Pancreas (tissue), 10 donors: ENCODE measurements around the gene HPSE. TPM values are rescaled to one million over a fixed set of nuclear protein-coding genes. Genes with fewer than 3 reads are reported as not detected.
A peak's percentile ranks its signal among the peaks of the same experiment; 100 is the strongest.

Experiments
- ATAC-seq, 4 donors: fragments of 200-7000 bp; cut with Tn5 transposase; one replicate each; pipeline versions ENCODE4 v1.8.0 to v1.9.1; 2020; ENCODE audit warnings: mild to moderate bottlenecking in 4 of 4, moderate library complexity in 4 of 4
- DNase-seq, 6 donors: peaks; one replicate each; pipeline ENCODE4 v3.0.0-alpha.2; 2020
- FAIRE-seq: peaks from 2 replicates; lab custom pipeline; 2012; peaks lifted over from hg19 to GRCh38; lab: Jason Lieb, UNC
- H3K27ac ChIP-seq, 4 donors: fragments of 200-600 bp; sonication (generic); 1 replicate in 3 of 4; 2 replicates in 1 of 4; pipeline versions ENCODE4 v1.5.0 to v1.8.0; 2020
- H3K27me3 ChIP-seq, 4 donors: fragments of 200-600 bp; one replicate each; pipeline ENCODE4 v1.8.0; 2021
- H3K36me3 ChIP-seq, 3 donors: fragments of 200-600 bp; sonication (generic) in 1 of 3; one replicate each; pipeline versions ENCODE4 v1.5.0 to v1.8.0; 2020 to 2021
- H3K4me1 ChIP-seq, 3 donors: fragments of 200-600 bp; one replicate each; pipeline ENCODE4 v1.8.0; 2021
- H3K4me3 ChIP-seq, 4 donors: fragments of 200-600 bp; sonication (generic) in 2 of 4; one replicate each; pipeline versions ENCODE4 v1.5.0 to v1.8.0; 2020 to 2021
- H3K9me3 ChIP-seq, 4 donors: fragments of 200-600 bp; one replicate each; pipeline ENCODE4 v1.8.0; 2021
- CTCF ChIP-seq, 4 donors: fragments of 200-600 bp; sonication (generic) in 3 of 4; IDR thresholded peaks; one replicate each; pipeline versions ENCODE4 v1.5.0 to v1.8.0; 2021; ENCODE audit warnings: antibody characterized with exemption in 4 of 4
- WGBS, 2 donors: extraction: QIAGEN DNeasy Blood & Tissue Kit; methylation state at CpG; one replicate each; pipeline ENCODE4 v1.1.7; 2013; 5-methylcytosine and 5-hydroxymethylcytosine counted together
- intact Hi-C, 3 donors: fragments of 100-400 bp; cut with DNase I; formaldehyde crosslinking; loops; one replicate each; pipeline versions ENCODE4 v1.11.1 to v1.14.2; 2022
- polyA plus RNA-seq, 2 donors: library from polyadenylated mRNA; stranded (reverse); fragments of 200-250 nt; gene quantifications; one replicate each; pipeline ENCODE4 v1.2.3, GENCODE V29; 2013
- total RNA-seq, 6 donors: library from RNA; stranded (reverse); fragmentation: NEBNext Ultra II Directional in 4 of 6; extraction: Animal tissue kit (Norgen Biotek cat#: 25700) in 4 of 6; gene quantifications; one replicate each; pipeline versions ENCODE4 v1.2.1 to v1.2.4, GENCODE V29; 2021 to 2023
- donor health status: healthy with polysubstance abuse.
- donor health status: DM: no; HTN: no; CAD: no; lungs with moderate emphysema.
- donor health status: DM: no; HTN: no; CAD: no.
- donor health status: control.
- donor health status: control.
- donor health status: Bipolar disorder and iron deficiency.
- donor health status: DM: yes; HTN: yes; CAD: no.
- donor health status: DM: no; HTN: no; CAD: no.
- donor health status: DM: no; HTN: no; CAD: no.
- donor health status: DM: yes; HTN: yes; CAD: no.

Gene HPSE
- 1 to 10 TPM in 2 of 6 donors, under 1 TPM in 4; 0.12 to 2.5 (median 0.70) TPM for total RNA-seq
- polyA plus RNA-seq = 1 to 10 TPM in 1 of 2 donors, under 1 TPM in 1; 0.38 to 1.5 TPM

GRCh38 chr4:83334425-83335241, at the start of gene HPSE:
TSS of gene HPSE (minus strand) at chr4:83334848. CDS start at chr4:83334782, 66 bp downstream.
- ATAC-seq = peak; percentile 78 to 97 (median 94)
- FAIRE-seq = no peak
- H3K27ac ChIP-seq = no peak within 1 kb of the TSS
- 2 to 4% methylated on average over 48 to 63 of the region's 63 CpGs for whole genome bisulfite sequencing, 2 donors
- H3K36me3 ChIP-seq = no peaks in the 10 kb centered on the region
- peaks cover 0 to 4% (median 0%) of the 10 kb centered on the region in 3 donors for H3K4me1 ChIP-seq
- H3K4me3 ChIP-seq = peak within 1 kb of the TSS; percentile 10 to 50 (median 30)
- no peaks in the 10 kb centered on the region for H3K27me3 ChIP-seq
- H3K9me3 ChIP-seq = no peaks in the 10 kb centered on the region
- no peak for TF ChIP-seq CTCF (IDR thresholded peaks at IDR 0.05)
- intact Hi-C loops = no loop called here
- DNase-seq = peak; percentile 59 to 79 (median 75)

DNA sequence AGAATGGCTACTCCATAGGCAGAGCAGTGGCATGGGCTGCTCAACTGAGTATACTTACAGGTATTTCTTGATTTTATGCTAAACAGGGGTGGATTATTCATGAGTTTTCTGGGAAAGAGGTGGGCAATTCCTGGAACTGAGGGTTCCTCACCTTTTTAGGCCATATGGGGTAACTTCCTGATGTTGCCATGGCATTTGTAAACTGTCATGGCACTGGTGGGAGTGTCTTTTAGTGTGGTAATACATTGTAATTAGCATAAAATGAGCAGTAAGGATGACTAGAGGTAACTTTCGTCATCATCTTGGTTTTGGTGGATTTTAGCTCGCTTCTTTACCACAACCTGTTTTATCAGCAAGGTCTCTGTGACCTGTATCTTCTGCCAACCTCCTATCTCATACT, 48.2 kb upstream of the HPSE start:
- H3K4me1 ChIP-seq = peaks cover 0 to 2% (median 0%) of the 10 kb centered on the region in 3 donors
- H3K27ac ChIP-seq = no peak overlapping the region
- H3K36me3 ChIP-seq = no peaks in the 10 kb centered on the region
- H3K9me3 ChIP-seq = no peaks in the 10 kb centered on the region
- ATAC-seq = no peak
- H3K4me3 ChIP-seq = no peak overlapping the region
- TF ChIP-seq CTCF (IDR thresholded peaks at IDR 0.05) = no peak
- intact Hi-C loops = no loop called here
- no peak for DNase-seq
- 59 to 82% methylated on average over 2 of the region's 2 CpGs for WGBS, 2 donors
- no peak for FAIRE-seq
- H3K27me3 ChIP-seq = no peaks in the 10 kb centered on the region

DNA sequence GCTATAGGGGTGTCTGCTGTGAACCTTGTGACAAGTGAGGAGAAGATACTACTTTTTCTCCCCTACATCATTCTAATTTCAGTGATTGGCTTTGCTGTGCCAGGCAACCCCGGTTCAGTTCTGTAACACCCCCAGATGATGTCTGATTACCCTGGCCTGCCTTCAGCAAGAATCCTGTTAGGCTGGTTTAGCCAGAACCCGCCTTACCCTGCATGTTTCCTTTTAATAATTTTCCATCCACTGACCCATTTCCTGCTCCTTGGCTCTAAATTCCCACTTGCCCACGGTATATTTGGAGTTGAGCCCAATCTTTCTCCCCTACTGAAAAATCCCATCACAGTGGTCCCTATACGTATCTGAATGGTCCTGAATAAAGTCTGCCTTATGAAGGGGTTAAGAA, 46.5 kb upstream of the HPSE start:
- Histone ChIP-seq H3K4me3 (no peak overlapping the region), H3K27ac (no peak overlapping the region), H3K4me1 (no peaks in the 10 kb centered on the region), H3K27me3 (no peaks in the 10 kb centered on the region), H3K36me3 (no peaks in the 10 kb centered on the region), H3K9me3 (no peaks in the 10 kb centered on the region)
- 27 to 41% methylated on average over 4 of the region's 4 CpGs for WGBS, 2 donors
- ATAC-seq (peak in 3 of 4 donors; percentile 25 to 38 (median 36)), FAIRE-seq (no peak), DNase-seq (no peak)
- intact Hi-C loops = no loop called here
- TF ChIP-seq CTCF (IDR thresholded peaks at IDR 0.05) = no peak

- H3K4me3 ChIP-seq = no peak overlapping the region
- intact Hi-C loops = no loop called here
- H3K27me3 ChIP-seq = no peaks in the 10 kb centered on the region
- WGBS, 2 donors = 87 to 89% methylated on average over 5 of the region's 5 CpGs
- H3K36me3 ChIP-seq = no peaks in the 10 kb centered on the region
- FAIRE-seq = no peak
- H3K9me3 ChIP-seq = no peaks in the 10 kb centered on the region
- no peak overlapping the region for H3K27ac ChIP-seq
- TF ChIP-seq CTCF (IDR thresholded peaks at IDR 0.05) = no peak
- H3K4me1 ChIP-seq = no peaks in the 10 kb centered on the region
- DNase-seq = no peak
- no peak for ATAC-seq
Observed at GRCh38 chr4:83378419-83378818, 43.8 kb upstream of the HPSE start.

DNA sequence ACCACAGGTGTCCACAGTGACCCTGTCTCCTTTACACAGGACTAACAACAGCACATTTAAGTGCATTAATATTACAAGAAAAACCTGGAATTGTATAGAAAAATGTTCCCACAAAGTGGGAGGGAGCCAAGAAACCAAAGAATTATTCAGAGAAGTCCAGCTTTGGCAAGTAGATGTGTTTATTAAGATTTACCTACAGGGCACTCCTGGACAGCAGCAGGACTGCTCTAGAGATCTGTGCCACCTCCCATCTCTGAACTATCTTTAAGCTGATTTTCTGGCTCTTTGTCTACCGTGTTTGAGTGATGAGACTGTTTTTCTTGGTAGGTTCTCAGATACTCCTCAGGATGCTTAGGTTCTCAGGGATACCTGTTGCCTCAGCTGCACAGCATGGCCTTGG, 38.3 kb upstream of the HPSE start:
- Histone ChIP-seq H3K9me3 (no peaks in the 10 kb centered on the region), H3K36me3 (no peaks in the 10 kb centered on the region), H3K27me3 (no peaks in the 10 kb centered on the region), H3K4me3 (no peak overlapping the region), H3K4me1 (no peaks in the 10 kb centered on the region), H3K27ac (no peak overlapping the region)
- DNase-seq (no peak), FAIRE-seq (no peak), ATAC-seq (no peak)
- WGBS, 2 donors = 65 to 76% methylated on average over 1 of the region's 1 CpG
- TF ChIP-seq CTCF (IDR thresholded peaks at IDR 0.05) = no peak
- intact Hi-C loops = no loop called here
